CD14-positive monocyte (primary cell): ENCODE data around the gene WWOX. TPM values are rescaled to one million over a fixed set of nuclear protein-coding genes. Genes with fewer than 3 reads are reported as not detected.

Experiments
- DNase-seq, 3 donors: peaks; one replicate each; pipeline ENCODE4 v3.0.0-alpha.2; 2011 to 2022
- H2AFZ ChIP-seq: 2 replicates; pipeline ENCODE4 v1.6.0; 2012; ENCODE audit warnings: mild to moderate bottlenecking, low read depth, low read length, inconsistent platforms; ENCODE audit not compliant: insufficient read depth, poor library complexity, severe bottlenecking
- H3K27ac ChIP-seq, 2 donors: 1 replicate in 1 of 2; 2 replicates in 1 of 2; pipeline ENCODE4 v1.5.1; 2012 to 2013; ENCODE audit warnings: low read length in 2 of 2, control low read depth in 1 of 2, inconsistent platforms in 1 of 2, low read depth in 1 of 2, mild to moderate bottlenecking in 1 of 2
- H3K27me3 ChIP-seq, 2 donors: one replicate each; pipeline versions ENCODE4 v1.6.0 to v1.6.1; 2011 to 2013; ENCODE audit warnings: low read length in 2 of 2; ENCODE audit not compliant: control insufficient read depth in 2 of 2, insufficient read depth in 2 of 2
- H3K36me3 ChIP-seq, 2 donors: replicated peaks in 1 of 2; 1 replicate in 1 of 2; 2 replicates in 1 of 2; pipeline versions ENCODE4 v1.5.1 to v1.6.1; 2012 to 2013; ENCODE audit warnings: low read length in 2 of 2, control low read depth in 1 of 2, inconsistent platforms in 1 of 2, mild to moderate bottlenecking in 1 of 2; ENCODE audit not compliant: insufficient read depth in 2 of 2, control insufficient read depth in 1 of 2
- H3K4me1 ChIP-seq, 2 donors: 1 replicate in 1 of 2; 2 replicates in 1 of 2; pipeline versions ENCODE4 v1.5.1 to v1.6.1; 2012 to 2013; ENCODE audit warnings: low read length in 2 of 2, control low read depth in 1 of 2, inconsistent platforms in 1 of 2, mild to moderate bottlenecking in 1 of 2, moderate library complexity in 1 of 2; ENCODE audit not compliant: insufficient read depth in 2 of 2, control insufficient read depth in 1 of 2
- H3K4me2 ChIP-seq: replicated peaks from 2 replicates; pipeline ENCODE3; 2012; ENCODE audit warnings: low read length, moderate library complexity, mild to moderate bottlenecking; ENCODE audit not compliant: poor library complexity, severe bottlenecking; ENCODE audit errors: extremely low read depth
- H3K4me3 ChIP-seq, 3 experiments: fragments of 200-600 bp in 1 of 3; sonication (generic) in 1 of 3; replicated peaks in 1 of 3; 1 replicate in 2 of 3; 2 replicates in 1 of 3; pipeline ENCODE4 v1.5.1; 2011 to 2013; ENCODE audit warnings: low read length in 3 of 3, mild to moderate bottlenecking in 3 of 3, control low read depth in 2 of 3, low read depth in 2 of 3, inconsistent platforms in 1 of 3, moderate library complexity in 1 of 3
- H3K79me2 ChIP-seq: 2 replicates; pipeline ENCODE4 v1.6.0; 2012; ENCODE audit warnings: mild to moderate bottlenecking, control low read depth, inconsistent platforms, low read length, moderate library complexity; ENCODE audit not compliant: insufficient read depth
- H3K9ac ChIP-seq: 2 replicates; pipeline ENCODE4 v1.6.0; 2017; ENCODE audit warnings: low read length, mild to moderate bottlenecking; ENCODE audit not compliant: insufficient read depth, poor library complexity, severe bottlenecking
- H3K9me3 ChIP-seq, 2 donors: replicated peaks in 1 of 2; 1 replicate in 1 of 2; 2 replicates in 1 of 2; pipeline versions ENCODE4 v1.5.1 to v1.6.1; 2012 to 2013; ENCODE audit warnings: low read length in 2 of 2, control low read depth in 1 of 2; ENCODE audit not compliant: control insufficient read depth in 1 of 2, insufficient read depth in 1 of 2
- H4K20me1 ChIP-seq: 2 replicates; pipeline ENCODE4 v1.6.0; 2012; ENCODE audit warnings: mild to moderate bottlenecking, low read length, control low read depth, moderate library complexity; ENCODE audit not compliant: insufficient read depth
- H3K27ac Mint-ChIP-seq, 7 donors: one replicate each; pipeline ENCODE4 v1.8.0; 2020; ENCODE audit warnings: mild to moderate bottlenecking in 7 of 7, mixed read lengths in 7 of 7, moderate library complexity in 6 of 7, inconsistent platforms in 2 of 7
- H3K27me3 Mint-ChIP-seq, 3 donors: one replicate each; pipeline ENCODE4 v1.8.0; 2021 to 2022; ENCODE audit warnings: low read depth in 3 of 3, mild to moderate bottlenecking in 3 of 3, mixed read lengths in 3 of 3, moderate library complexity in 3 of 3, inconsistent platforms in 1 of 3
- H3K36me3 Mint-ChIP-seq, 2 donors: one replicate each; pipeline ENCODE4 v1.8.0; 2020; ENCODE audit warnings: mixed read lengths in 2 of 2, inconsistent platforms in 1 of 2, mild to moderate bottlenecking in 1 of 2
- H3K4me1 Mint-ChIP-seq: one replicate; pipeline ENCODE4 v1.8.0; 2020; ENCODE audit warnings: mild to moderate bottlenecking, mixed read lengths
- H3K4me3 Mint-ChIP-seq, 2 donors: one replicate each; pipeline ENCODE4 v1.8.0; 2020; ENCODE audit warnings: mild to moderate bottlenecking in 2 of 2, mixed read lengths in 2 of 2, moderate library complexity in 1 of 2
- H3K9me3 Mint-ChIP-seq, 7 donors: one replicate each; pipeline ENCODE4 v1.8.0; 2020 to 2022; ENCODE audit warnings: mixed read lengths in 7 of 7, mild to moderate bottlenecking in 6 of 7, moderate library complexity in 6 of 7, inconsistent platforms in 2 of 7
- CTCF ChIP-seq: fragments of 200-600 bp; IDR thresholded peaks from one replicate; pipeline ENCODE4 v1.8.0; 2022; ENCODE audit warnings: antibody characterized with exemption, mild to moderate bottlenecking
- WGBS: methylation state at CpG from one replicate; pipeline ENCODE4 v1.1.5; 2013; ENCODE audit warnings: missing lambda C conversion rate; ENCODE audit not compliant: insufficient coverage; 5-methylcytosine and 5-hydroxymethylcytosine counted together
- intact Hi-C, 2 donors: fragments of 100-400 bp; cut with micrococcal nuclease; formaldehyde crosslinking; loops; one replicate each; pipeline versions ENCODE4 v1.15.0 to v1.15.1; 2023
- polyA plus RNA-seq, 3 donors: library from polyadenylated mRNA; depleted of rRNA in 1 of 3; unstranded in 2 of 3; stranded (reverse) in 1 of 3; fragments of 300-500 nt in 2 of 3; fragments of >200 nt in 1 of 3; fragmentation: Illumina TruSeq in 2 of 3; gene quantifications; 1 replicate in 2 of 3; 2 replicates in 1 of 3; pipeline ENCODE4 v1.2.3, GENCODE V29; 2012 to 2021

WWOX gene
- polyA plus RNA-seq, 3 donors: 4.0 to 7.0 (median 6.3) TPM

- intact Hi-C loops: no loop called here
- Histone ChIP-seq H3K4me1 (no peaks in the 10 kb centered on the region), H3K4me3 (no peak overlapping the region), H2AFZ (no peak overlapping the region), H3K79me2 (no peaks in the 10 kb centered on the region), H3K27me3 (no peaks in the 10 kb centered on the region), H3K9me3 (no peaks in the 10 kb centered on the region), H3K36me3 (no peaks in the 10 kb centered on the region), H3K4me2 (no peak overlapping the region), H4K20me1 (no peaks in the 10 kb centered on the region), H3K9ac (no peak overlapping the region), H3K27ac (no peak overlapping the region)
- Mint-ChIP-seq H3K27ac (no peak overlapping the region), H3K4me3 (no peak overlapping the region), H3K4me1 (no peaks in the 10 kb centered on the region), H3K9me3 (peaks cover 0 to 14% (median 8%) of the 10 kb centered on the region in 7 donors), H3K27me3 (peaks cover 0 to 1% (median 0%) of the 10 kb centered on the region in 3 donors), H3K36me3 (no peaks in the 10 kb centered on the region)
- TF ChIP-seq CTCF: no peak
- no CpG with 5 or more reads among the region's 11 CpGs for WGBS
- DNase-seq: no peak
Measured at GRCh38 chr16:78283548-78284251, 184.2 kb downstream of the WWOX start.

DNA sequence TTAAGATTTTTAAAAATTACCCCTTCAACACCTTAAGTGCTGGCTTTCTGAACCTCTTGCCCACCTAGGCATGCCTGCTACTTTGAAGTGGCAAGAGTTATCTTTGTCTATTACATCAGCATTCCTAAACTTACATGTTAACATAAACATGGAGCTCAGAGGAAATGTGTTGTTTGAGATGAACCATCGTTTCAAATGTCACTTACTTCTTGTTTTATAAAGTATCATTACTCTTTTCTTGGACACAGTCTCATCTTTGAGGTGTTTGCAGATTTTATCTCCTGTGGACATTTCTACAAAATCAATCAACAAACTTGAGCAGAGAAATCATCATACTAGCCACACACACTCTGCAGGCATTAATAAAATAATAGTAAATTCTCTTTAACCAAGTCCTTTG lies 184.9 kb downstream of the WWOX start:
- H3K4me3 ChIP-seq: no peak overlapping the region
- Mint-ChIP-seq H3K27me3 (peaks cover 0 to 1% (median 0%) of the 10 kb centered on the region in 3 donors), H3K9me3 (peaks cover 0 to 14% (median 8%) of the 10 kb centered on the region in 7 donors), H3K36me3 (no peaks in the 10 kb centered on the region), H3K27ac (no peak overlapping the region), H3K4me3 (no peak overlapping the region), H3K4me1 (no peaks in the 10 kb centered on the region)
- intact Hi-C loops: no loop called here
- no peaks in the 10 kb centered on the region for H4K20me1 ChIP-seq
- no peak overlapping the region for H3K27ac ChIP-seq
- H3K36me3 ChIP-seq: no peaks in the 10 kb centered on the region
- H3K9me3 ChIP-seq: no peaks in the 10 kb centered on the region
- no peak overlapping the region for H2AFZ ChIP-seq
- no CpG with 5 or more reads among the region's 1 CpG for WGBS
- H3K9ac ChIP-seq: no peak overlapping the region
- no peak for DNase-seq
- H3K4me2 ChIP-seq: no peak overlapping the region
- no peak for TF ChIP-seq CTCF
- no peaks in the 10 kb centered on the region for H3K4me1 ChIP-seq
- no peaks in the 10 kb centered on the region for H3K79me2 ChIP-seq
- H3K27me3 ChIP-seq: no peaks in the 10 kb centered on the region
